ENCODE results near the gene SCGB1D1. TPM values are rescaled to one million over a fixed set of nuclear protein-coding genes. Genes with fewer than 3 reads are reported as not detected.

SCGB1D1 gene
- total and polyA plus RNA-seq, 3 experiments from 2014 or later = not detected

DNA sequence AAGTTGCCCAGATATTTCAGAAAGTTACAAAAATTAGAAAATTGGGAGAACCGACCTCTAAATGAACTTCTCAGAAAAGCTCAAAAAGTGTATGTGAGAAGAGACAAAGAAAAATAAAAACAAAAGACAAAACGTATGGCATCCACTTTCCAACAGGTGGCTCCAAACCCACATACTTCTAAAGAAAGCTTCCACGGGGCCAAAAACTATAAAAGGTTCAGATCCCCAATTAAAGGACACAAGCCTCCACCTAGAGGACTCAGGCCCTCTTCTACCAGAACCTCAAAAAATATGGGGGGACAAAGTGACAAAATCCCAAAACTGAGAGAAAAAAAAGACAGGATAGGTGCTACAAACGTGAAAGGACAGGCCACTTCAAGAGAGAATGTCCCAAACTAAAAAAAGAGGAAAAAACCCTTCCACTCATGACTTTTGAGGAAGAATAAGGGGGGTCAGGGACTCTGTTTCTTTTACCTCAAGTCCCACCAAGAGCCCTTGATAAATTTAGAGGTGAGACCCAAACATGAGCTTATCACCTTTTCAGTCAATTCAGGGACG lies 27.3 kb downstream of the SCGB1D1 start:
- Histone ChIP-seq H3K27me3 (ENCODE audit: insufficient read depth, low read length, poor library complexity, severe bottlenecking) (no peaks in the 10 kb centered on the region), H3K4me1 (ENCODE audit: insufficient read depth, low read length) (no peaks in the 10 kb centered on the region), H3K27ac (ENCODE audit: low read depth, low read length) (no peak overlapping the region), H3K9me3 (ENCODE audit: low read length) (peaks cover 6% of the 10 kb centered on the region), H3K4me3 (ENCODE audit: low read length) (no peak overlapping the region), H3K36me3 (ENCODE audit: insufficient read depth, low read length) (no peaks in the 10 kb centered on the region)
- Mint-ChIP-seq H3K36me3 (peaks cover 0 to 3% (median 0%) of the 10 kb centered on the region in 3 donors), H3K27me3 (peaks cover 14 to 45% of the 10 kb centered on the region in 2 donors), H3K27ac (no peak overlapping the region), H3K4me1 (no peaks in the 10 kb centered on the region), H3K9me3 (peaks cover 4 to 17% (median 7%) of the 10 kb centered on the region in 5 donors), H3K4me3 (no peak overlapping the region)
- CTCF ChIA-PET = interaction anchor here (0.6 kb wide), 1 partner anchor 134 kb away, joined by 3 read pairs; no protein-coding TSS in a partner anchor
- POLR2A ChIA-PET = no interaction called here
- no peak for DNase-seq

DNA sequence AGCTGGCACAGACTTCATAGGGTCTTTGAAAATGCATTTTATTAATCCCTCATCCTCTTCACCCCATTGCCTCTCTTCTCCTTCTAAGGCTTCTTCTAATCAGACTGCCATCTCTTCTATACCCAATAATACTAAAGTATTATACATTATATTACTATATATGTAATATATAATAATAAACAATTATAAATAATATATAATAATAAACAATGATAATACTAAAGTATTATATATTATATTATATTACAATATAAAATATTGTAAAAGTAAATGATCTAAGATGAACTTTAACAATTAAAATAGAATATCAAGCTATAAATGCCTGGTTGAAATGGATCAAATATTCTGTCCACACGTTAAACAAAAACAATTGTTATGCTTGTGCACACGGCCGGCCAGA lies 31.5 kb downstream of the SCGB1D1 start:
- Mint-ChIP-seq H3K4me1 (no peaks in the 10 kb centered on the region), H3K9me3 (peaks cover 22 to 54% (median 33%) of the 10 kb centered on the region in 5 donors), H3K27ac (no peak overlapping the region), H3K36me3 (peaks cover 0 to 5% (median 3%) of the 10 kb centered on the region in 3 donors), H3K4me3 (no peak overlapping the region), H3K27me3 (peaks cover 16 to 26% of the 10 kb centered on the region in 2 donors)
- H3K36me3 ChIP-seq (ENCODE audit: insufficient read depth, low read length) = no peaks in the 10 kb centered on the region
- CTCF ChIA-PET = no interaction called here
- H3K27me3 ChIP-seq (ENCODE audit: insufficient read depth, low read length, poor library complexity, severe bottlenecking) = no peaks in the 10 kb centered on the region
- no peak overlapping the region for H3K4me3 ChIP-seq (ENCODE audit: low read length)
- H3K4me1 ChIP-seq (ENCODE audit: insufficient read depth, low read length) = no peaks in the 10 kb centered on the region
- H3K27ac ChIP-seq (ENCODE audit: low read depth, low read length) = no peak overlapping the region
- H3K9me3 ChIP-seq (ENCODE audit: low read length) = peaks cover 25% of the 10 kb centered on the region
- DNase-seq = no peak
- POLR2A ChIA-PET = no interaction called here

DNA sequence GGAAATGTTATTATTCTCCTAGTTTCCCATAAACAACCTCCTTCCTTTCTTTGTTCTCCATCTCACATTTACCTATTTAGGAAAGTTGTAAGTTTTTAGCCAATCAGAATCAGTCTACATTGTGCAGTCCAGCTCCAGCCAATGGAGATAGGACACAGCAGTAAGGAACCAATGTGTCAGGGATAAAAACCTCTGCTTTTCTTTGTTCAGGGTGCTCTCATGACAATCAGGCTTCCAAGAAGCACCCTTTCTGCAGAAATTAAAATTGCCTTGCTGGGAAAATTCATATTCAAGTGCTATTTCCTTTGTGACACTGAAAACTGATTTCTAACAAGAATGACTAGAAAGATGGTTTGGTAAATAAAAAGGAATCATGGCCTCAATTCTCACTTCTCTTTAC lies 33.1 kb downstream of the SCGB1D1 start:
- Mint-ChIP-seq H3K4me1 (no peaks in the 10 kb centered on the region), H3K9me3 (peaks cover 22 to 54% (median 33%) of the 10 kb centered on the region in 5 donors), H3K4me3 (no peak overlapping the region), H3K36me3 (peaks cover 0 to 5% (median 3%) of the 10 kb centered on the region in 3 donors), H3K27ac (no peak overlapping the region), H3K27me3 (peaks cover 10 to 15% of the 10 kb centered on the region in 2 donors)
- ChIA-PET CTCF (interaction anchor here (1.3 kb wide), 1 partner anchor 10 kb away, joined by 3 read pairs; no protein-coding TSS in a partner anchor), POLR2A (no interaction called here)
- Histone ChIP-seq H3K36me3 (ENCODE audit: insufficient read depth, low read length) (no peaks in the 10 kb centered on the region), H3K9me3 (ENCODE audit: low read length) (peaks cover 25% of the 10 kb centered on the region), H3K27me3 (ENCODE audit: insufficient read depth, low read length, poor library complexity, severe bottlenecking) (no peaks in the 10 kb centered on the region), H3K4me1 (ENCODE audit: insufficient read depth, low read length) (no peaks in the 10 kb centered on the region), H3K27ac (ENCODE audit: low read depth, low read length) (no peak overlapping the region), H3K4me3 (ENCODE audit: low read length) (no peak overlapping the region)
- DNase-seq = no peak

DNA sequence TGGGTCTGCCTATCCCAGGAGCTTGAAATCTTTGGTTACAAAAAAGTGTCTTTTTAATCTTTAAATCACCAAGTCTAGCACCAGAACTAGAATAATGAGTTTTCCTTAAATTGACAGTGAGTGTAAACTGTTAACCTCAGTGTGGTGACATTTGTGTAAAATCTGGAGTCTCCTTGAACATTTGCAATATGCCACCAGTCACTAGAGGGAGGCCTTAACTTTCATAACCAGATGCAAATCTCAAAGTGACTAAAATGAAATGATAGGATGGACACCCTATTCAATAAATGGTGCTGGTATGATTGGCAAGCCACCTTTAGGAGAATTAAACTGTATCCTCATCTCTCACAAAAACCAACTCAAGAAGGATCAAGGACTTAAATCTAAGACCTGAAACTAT lies 43.7 kb downstream of the SCGB1D1 start:
- DNase-seq = no peak
- Histone ChIP-seq H3K4me1 (ENCODE audit: insufficient read depth, low read length) (no peaks in the 10 kb centered on the region), H3K27ac (ENCODE audit: low read depth, low read length) (no peak overlapping the region), H3K36me3 (ENCODE audit: insufficient read depth, low read length) (no peaks in the 10 kb centered on the region), H3K9me3 (ENCODE audit: low read length) (no peaks in the 10 kb centered on the region), H3K27me3 (ENCODE audit: insufficient read depth, low read length, poor library complexity, severe bottlenecking) (no peaks in the 10 kb centered on the region), H3K4me3 (ENCODE audit: low read length) (no peak overlapping the region)
- Mint-ChIP-seq H3K9me3 (no peaks in the 10 kb centered on the region), H3K27me3 (peaks cover 24 to 65% of the 10 kb centered on the region in 2 donors), H3K4me1 (no peaks in the 10 kb centered on the region), H3K4me3 (no peak overlapping the region), H3K36me3 (no peaks in the 10 kb centered on the region), H3K27ac (no peak overlapping the region)
- ChIA-PET POLR2A (no interaction called here), CTCF (no interaction called here)

DNA sequence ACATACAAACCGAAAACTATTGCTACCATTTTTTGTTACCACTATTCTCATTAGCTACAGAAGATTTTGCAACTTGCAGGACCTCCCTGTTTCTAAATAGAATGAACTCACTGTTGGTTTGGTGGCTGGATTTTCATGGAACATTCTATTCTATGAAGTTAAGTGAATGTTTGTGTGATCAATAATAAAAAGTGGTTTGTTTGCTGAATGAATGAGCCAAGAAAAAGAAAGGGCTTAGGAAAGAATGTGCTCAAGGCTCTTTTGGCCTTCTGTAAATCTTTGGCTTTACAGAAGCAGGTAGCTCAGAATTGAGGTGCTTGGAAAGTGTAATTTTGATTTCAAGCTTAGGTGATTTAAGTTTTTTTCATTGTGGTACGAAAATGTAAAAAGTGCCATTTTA lies 46.2 kb downstream of the SCGB1D1 start:
- H3K36me3 Mint-ChIP-seq = no peaks in the 10 kb centered on the region
- ChIA-PET POLR2A (no interaction called here), CTCF (no interaction called here)
- Histone ChIP-seq H3K27ac (ENCODE audit: low read depth, low read length) (no peak overlapping the region), H3K4me3 (ENCODE audit: low read length) (no peak overlapping the region), H3K4me1 (ENCODE audit: insufficient read depth, low read length) (no peaks in the 10 kb centered on the region), H3K36me3 (ENCODE audit: insufficient read depth, low read length) (no peaks in the 10 kb centered on the region), H3K9me3 (ENCODE audit: low read length) (no peaks in the 10 kb centered on the region), H3K27me3 (ENCODE audit: insufficient read depth, low read length, poor library complexity, severe bottlenecking) (no peaks in the 10 kb centered on the region)
- no peak for DNase-seq
- peaks cover 27 to 57% of the 10 kb centered on the region in 2 donors for H3K27me3 Mint-ChIP-seq
- H3K27ac Mint-ChIP-seq = no peak overlapping the region
- no peaks in the 10 kb centered on the region for H3K4me1 Mint-ChIP-seq
- no peaks in the 10 kb centered on the region for H3K9me3 Mint-ChIP-seq
- H3K4me3 Mint-ChIP-seq = no peak overlapping the region

DNA sequence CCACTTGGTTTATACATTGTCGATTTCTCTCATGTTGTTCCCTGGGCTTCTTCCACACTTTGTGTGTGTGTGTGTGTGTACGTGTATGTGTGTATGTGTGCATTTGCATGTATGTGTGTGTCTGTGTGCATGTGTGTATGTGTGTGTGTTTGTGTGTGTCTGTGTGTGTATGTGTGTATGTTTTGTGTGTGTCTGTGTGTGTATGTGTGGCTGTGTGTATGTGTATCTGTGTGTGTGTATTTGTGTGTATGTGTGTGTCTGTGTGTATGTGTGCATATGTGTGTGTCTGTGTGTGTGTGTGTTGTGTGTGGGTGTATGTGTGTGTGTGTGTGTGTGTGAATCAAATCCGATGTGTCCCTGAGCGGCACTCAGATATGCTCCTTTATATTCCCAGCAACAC lies 47.5 kb downstream of the SCGB1D1 start:
- H3K9me3 Mint-ChIP-seq = no peaks in the 10 kb centered on the region
- no peaks in the 10 kb centered on the region for H3K27me3 ChIP-seq (ENCODE audit: insufficient read depth, low read length, poor library complexity, severe bottlenecking)
- CTCF ChIA-PET = no interaction called here
- no peaks in the 10 kb centered on the region for H3K36me3 Mint-ChIP-seq
- no peak overlapping the region for H3K27ac ChIP-seq (ENCODE audit: low read depth, low read length)
- H3K4me3 Mint-ChIP-seq = no peak overlapping the region
- DNase-seq = no peak
- no peaks in the 10 kb centered on the region for H3K9me3 ChIP-seq (ENCODE audit: low read length)
- H3K27me3 Mint-ChIP-seq = peaks cover 32 to 58% of the 10 kb centered on the region in 2 donors
- H3K4me1 Mint-ChIP-seq = no peaks in the 10 kb centered on the region
- POLR2A ChIA-PET = no interaction called here
- no peak overlapping the region for H3K4me3 ChIP-seq (ENCODE audit: low read length)
- H3K27ac Mint-ChIP-seq = no peak overlapping the region
- no peaks in the 10 kb centered on the region for H3K36me3 ChIP-seq (ENCODE audit: insufficient read depth, low read length)
- no peaks in the 10 kb centered on the region for H3K4me1 ChIP-seq (ENCODE audit: insufficient read depth, low read length)

DNA sequence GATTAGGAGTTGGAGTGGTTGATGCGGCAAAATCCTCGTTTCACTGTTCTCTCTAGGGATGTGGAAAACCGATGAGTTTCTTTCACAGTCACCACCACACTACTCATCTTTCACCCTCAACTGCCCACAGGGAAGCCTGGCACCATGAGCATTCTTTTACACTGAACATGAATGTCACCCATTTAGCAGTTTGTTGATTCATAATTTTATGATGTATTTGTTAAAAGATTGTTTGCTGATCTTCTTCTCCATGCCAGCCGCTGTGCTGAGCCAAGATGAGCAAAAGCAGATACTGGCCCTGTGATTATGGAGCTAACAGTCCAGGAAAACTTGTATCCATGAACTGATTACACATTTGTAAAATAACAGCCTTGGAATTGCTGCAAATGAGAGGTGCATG lies 48.1 kb downstream of the SCGB1D1 start:
- Histone ChIP-seq H3K36me3 (ENCODE audit: insufficient read depth, low read length) (no peaks in the 10 kb centered on the region), H3K27ac (ENCODE audit: low read depth, low read length) (no peak overlapping the region), H3K4me3 (ENCODE audit: low read length) (no peak overlapping the region), H3K27me3 (ENCODE audit: insufficient read depth, low read length, poor library complexity, severe bottlenecking) (no peaks in the 10 kb centered on the region), H3K9me3 (ENCODE audit: low read length) (no peaks in the 10 kb centered on the region), H3K4me1 (ENCODE audit: insufficient read depth, low read length) (no peaks in the 10 kb centered on the region)
- Mint-ChIP-seq H3K9me3 (no peaks in the 10 kb centered on the region), H3K27me3 (peaks cover 28 to 60% of the 10 kb centered on the region in 2 donors), H3K36me3 (no peaks in the 10 kb centered on the region), H3K27ac (no peak overlapping the region), H3K4me1 (no peaks in the 10 kb centered on the region), H3K4me3 (no peak overlapping the region)
- no peak for DNase-seq
- POLR2A ChIA-PET = no interaction called here
- CTCF ChIA-PET = no interaction called here

DNA sequence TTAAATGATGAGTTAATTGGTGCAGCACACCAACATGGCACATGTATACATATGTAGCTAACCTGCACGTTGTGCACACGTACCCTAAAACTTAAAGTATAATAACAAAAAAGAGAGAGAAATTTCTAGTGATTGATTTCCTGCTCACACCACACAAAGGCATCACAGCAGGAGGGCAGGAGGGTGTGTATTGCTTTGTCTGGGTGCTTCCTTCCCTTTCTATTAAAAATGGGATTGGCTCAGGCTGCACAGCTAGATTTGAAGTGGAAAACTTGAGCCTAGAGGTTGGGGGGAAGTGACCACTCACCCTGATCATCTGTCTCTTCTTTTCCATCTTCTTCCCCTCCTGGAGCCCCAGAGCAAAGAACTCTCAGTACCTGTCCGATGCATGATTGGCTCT lies 51.1 kb downstream of the SCGB1D1 start:
- H3K4me3 Mint-ChIP-seq = no peak overlapping the region

More for the DNA sequence above, 51.1 kb downstream of the SCGB1D1 start:
- H3K27me3 ChIP-seq (ENCODE audit: insufficient read depth, low read length, poor library complexity, severe bottlenecking) = no peaks in the 10 kb centered on the region
- H3K4me1 ChIP-seq (ENCODE audit: insufficient read depth, low read length) = no peaks in the 10 kb centered on the region
- ChIA-PET CTCF (no interaction called here), POLR2A (no interaction called here)
- H3K36me3 ChIP-seq (ENCODE audit: insufficient read depth, low read length) = no peaks in the 10 kb centered on the region
- Mint-ChIP-seq H3K27ac (no peak overlapping the region), H3K27me3 (peaks cover 29 to 60% of the 10 kb centered on the region in 2 donors), H3K36me3 (no peaks in the 10 kb centered on the region), H3K4me1 (no peaks in the 10 kb centered on the region), H3K9me3 (peaks cover 0 to 2% (median 0%) of the 10 kb centered on the region in 5 donors)
- H3K9me3 ChIP-seq (ENCODE audit: low read length) = no peaks in the 10 kb centered on the region
- H3K4me3 ChIP-seq (ENCODE audit: low read length) = no peak overlapping the region
- H3K27ac ChIP-seq (ENCODE audit: low read depth, low read length) = no peak overlapping the region
- DNase-seq = no peak
